SK-N-SH (cell line): Measurements from ENCODE around the gene FOXN4.

Experiments used
- CHD2 ChIP-seq: fragments of 150-350 bp; IDR thresholded peaks from 2 replicates; pipeline ENCODE4 v1.6.1; 2018; ENCODE audit warnings: low read length; ENCODE audit not compliant: partially characterized antibody
- CTCF ChIP-seq: fragments of 200-600 bp; sonication (generic); IDR thresholded peaks from 2 replicates; pipeline ENCODE4 v1.6.1; 2017; ENCODE audit warnings: antibody characterized with exemption, mild to moderate bottlenecking, moderate library complexity
- POLR2AphosphoS5 ChIP-seq: IDR thresholded peaks from 2 replicates; pipeline ENCODE4 v1.6.1; 2012; ENCODE audit warnings: low read depth, low read length
- REST ChIP-seq: IDR thresholded peaks from 2 replicates; pipeline ENCODE4 v1.6.1; 2012; ENCODE audit warnings: mild to moderate bottlenecking, low read depth, low read length, moderate library complexity
- TCF12 ChIP-seq: IDR thresholded peaks from 2 replicates; pipeline ENCODE4 v1.4.0; 2012

- TF ChIP-seq POLR2AphosphoS5: no peak
- TF ChIP-seq REST: no peak
- TF ChIP-seq CTCF: no peak
- no peak for TF ChIP-seq TCF12
- TF ChIP-seq CHD2: no peak
These were observed 53.7 kb downstream of the FOXN4 start for GRCh38 chr12:109255377-109255776.
